Lung (tissue), 12 donors: ENCODE data around the gene R3HCC1L. TPM values are rescaled to one million over a fixed set of nuclear protein-coding genes. Genes with fewer than 3 reads are reported as not detected.

Experiments used
- ATAC-seq: fragments of 200-7000 bp; cut with Tn5 transposase; one replicate; pipeline ENCODE4 v1.9.1; 2020; ENCODE audit warnings: moderate number of reproducible peaks; ENCODE audit not compliant: insufficient read depth, low FRiP score
- DNase-seq, 3 donors: peaks; one replicate each; pipeline ENCODE4 v3.0.0-alpha.2; 2013 to 2017
- H3K27ac ChIP-seq, 2 donors: one replicate each; pipeline ENCODE4 v1.5.1; 2013; ENCODE audit warnings: mild to moderate bottlenecking in 2 of 2, moderate library complexity in 2 of 2, control low read depth in 1 of 2, inconsistent platforms in 1 of 2, low read depth in 1 of 2, low read length in 1 of 2
- H3K27me3 ChIP-seq, 3 donors: one replicate each; pipeline ENCODE4 v1.5.1; 2013; ENCODE audit warnings: low read length in 2 of 3; ENCODE audit not compliant: control insufficient read depth in 3 of 3, insufficient read depth in 3 of 3
- H3K36me3 ChIP-seq, 4 donors: one replicate each; pipeline ENCODE4 v1.5.1; 2013; ENCODE audit warnings: low read length in 4 of 4, mild to moderate bottlenecking in 1 of 4, moderate library complexity in 1 of 4; ENCODE audit not compliant: control insufficient read depth in 4 of 4, insufficient read depth in 4 of 4
- H3K4me1 ChIP-seq, 5 donors: one replicate each; pipeline ENCODE4 v1.5.1; 2013; ENCODE audit warnings: low read length in 5 of 5, mild to moderate bottlenecking in 2 of 5, moderate library complexity in 1 of 5; ENCODE audit not compliant: control insufficient read depth in 5 of 5, insufficient read depth in 5 of 5
- H3K4me3 ChIP-seq: one replicate; pipeline ENCODE4 v1.5.1; 2013; ENCODE audit warnings: mild to moderate bottlenecking, control low read depth, moderate library complexity
- H3K9ac ChIP-seq, 2 donors: one replicate each; pipeline ENCODE4 v1.5.1; 2013; ENCODE audit warnings: low read length in 2 of 2, control low read depth in 1 of 2; ENCODE audit not compliant: insufficient read depth in 1 of 2
- H3K9me3 ChIP-seq, 4 donors: one replicate each; pipeline ENCODE4 v1.5.1; 2013; ENCODE audit warnings: low read length in 3 of 4, mild to moderate bottlenecking in 1 of 4, moderate library complexity in 1 of 4; ENCODE audit not compliant: control insufficient read depth in 4 of 4, insufficient read depth in 3 of 4
- CTCF ChIP-seq: IDR thresholded peaks from 2 replicates; pipeline ENCODE4 v1.5.1; 2012; ENCODE audit warnings: mild to moderate bottlenecking; ENCODE audit errors: control extremely low read depth, extremely low read depth
- WGBS, 2 donors: extraction: QIAGEN DNeasy Blood & Tissue Kit; methylation state at CpG; one replicate each; pipeline ENCODE4 v1.1.7; 2013; 5-methylcytosine and 5-hydroxymethylcytosine counted together
- polyA plus RNA-seq, 2 donors: library from polyadenylated mRNA; stranded (reverse); fragments of 200-250 nt; gene quantifications; one replicate each; pipeline ENCODE4 v1.2.1, GENCODE V29; 2013
- total RNA-seq, 2 donors: library from RNA; depleted of rRNA in 1 of 2; stranded (reverse); fragments of >200 nt in 1 of 2; gene quantifications; one replicate each; pipeline ENCODE4 v1.2.1, GENCODE V29; 2014 to 2021
- donor health status: control.
- donor health status: control.
- donor health status: Bipolar disorder and iron deficiency.
- donor health status: healthy.
- donor health status: DM: yes; HTN: yes; CAD: no.

Gene R3HCC1L
- total and polyA plus RNA-seq, 4 donors, result 5.0 to 39.4 (median 11.3) TPM

GRCh38 chr10:98246911-98247805, 112.7 kb downstream of the R3HCC1L start:
- Histone ChIP-seq H3K27ac (no peak overlapping the region), H3K9me3 (no peaks in the 10 kb centered on the region), H3K27me3 (no peaks in the 10 kb centered on the region), H3K4me1 (peaks cover 0 to 30% (median 9%) of the 10 kb centered on the region in 5 donors), H3K9ac (no peak overlapping the region), H3K36me3 (peaks cover 14 to 29% (median 23%) of the 10 kb centered on the region in 4 donors), H3K4me3 (no peak overlapping the region)
- peak; percentile 76 to 93 (median 91) for DNase-seq
- no peak for TF ChIP-seq CTCF
- 55 to 74% methylated on average over 6 of the region's 6 CpGs for WGBS, 2 donors
- no peak for ATAC-seq

- H3K36me3 ChIP-seq, result peaks cover 12 to 29% (median 24%) of the 10 kb centered on the region in 4 donors
- peaks cover 0 to 30% (median 9%) of the 10 kb centered on the region in 5 donors for H3K4me1 ChIP-seq
- 92 to 97% methylated on average over 4 of the region's 4 CpGs for WGBS, 2 donors
- no peak for TF ChIP-seq CTCF
- H3K27ac ChIP-seq, result no peak overlapping the region
- no peak for ATAC-seq
- H3K9ac ChIP-seq, result no peak overlapping the region
- no peaks in the 10 kb centered on the region for H3K27me3 ChIP-seq
- no peak overlapping the region for H3K4me3 ChIP-seq
- DNase-seq, result no peak
- H3K9me3 ChIP-seq, result no peaks in the 10 kb centered on the region
Measured at GRCh38 chr10:98248018-98248417, 113.6 kb downstream of the R3HCC1L start.

- Histone ChIP-seq H3K27ac (no peak overlapping the region), H3K9me3 (no peaks in the 10 kb centered on the region), H3K4me1 (peaks cover 0 to 30% (median 9%) of the 10 kb centered on the region in 5 donors), H3K9ac (no peak overlapping the region), H3K4me3 (no peak overlapping the region), H3K27me3 (no peaks in the 10 kb centered on the region), H3K36me3 (peaks cover 9 to 30% (median 24%) of the 10 kb centered on the region in 4 donors)
- no peak for TF ChIP-seq CTCF
- WGBS, 2 donors, result 86 to 92% methylated on average over 3 of the region's 3 CpGs
- DNase-seq, result no peak
- ATAC-seq, result no peak
Measured at GRCh38 chr10:98249134-98249533, 114.7 kb downstream of the R3HCC1L start.
